Activated naive CD4-positive, alpha-beta T cell (primary cell): ENCODE data around the gene TES.
"Not testable (repeated sequence)": the region's sequence is repeated elsewhere in the genome, so short reads cannot be mapped to it uniquely, and the experiment has no call there.

Source experiments
- DNase-seq, 4 experiments: peaks; one replicate each; lab custom pipeline; 2025; lab: John Stamatoyannopoulos, UW

Gene TES

GRCh38 chr7:116242759-116243158 lies 32.4 kb downstream of the TES start:
- no peak for DNase-seq

GRCh38 chr7:116244803-116245202 lies 34.5 kb downstream of the TES start:
- not testable (repeated sequence) for DNase-seq

- no peak for DNase-seq
Observed at GRCh38 chr7:116246357-116246756, 36.0 kb downstream of the TES start.

- no peak for DNase-seq
Observed at GRCh38 chr7:116249969-116250553, 39.7 kb downstream of the TES start.

- no peak for DNase-seq
Observed at GRCh38 chr7:116251675-116252074, 41.3 kb downstream of the TES start.

- DNase-seq = no peak
Observed at GRCh38 chr7:116252249-116252648, 41.9 kb downstream of the TES start.

- no peak for DNase-seq
Observed at GRCh38 chr7:116257156-116257555, 46.8 kb downstream of the TES start.

GRCh38 chr7:116258734-116259133 lies 48.4 kb downstream of the TES start:
- DNase-seq = no peak

GRCh38 chr7:116259156-116259870 lies 49.0 kb downstream of the TES start:
- no peak for DNase-seq

GRCh38 chr7:116259871-116260440 lies 49.6 kb downstream of the TES start:
- no peak for DNase-seq

GRCh38 chr7:116261904-116262303 lies 51.6 kb downstream of the TES start:
- DNase-seq = no peak

- DNase-seq = no peak
Observed at GRCh38 chr7:116265881-116266280, 55.5 kb downstream of the TES start.

- no peak for DNase-seq
Observed at GRCh38 chr7:116269466-116269865, 59.1 kb downstream of the TES start.

- DNase-seq = no peak
Observed at GRCh38 chr7:116271161-116271913, 61.0 kb downstream of the TES start.

- DNase-seq = no peak
Observed at GRCh38 chr7:116271963-116272886, 61.9 kb downstream of the TES start.

GRCh38 chr7:116273283-116273917 lies 63.1 kb downstream of the TES start:
- no peak for DNase-seq

- DNase-seq = no peak
Observed at GRCh38 chr7:116273918-116274301, 63.6 kb downstream of the TES start.

- DNase-seq = no peak
Observed at GRCh38 chr7:116277070-116277469, 66.7 kb downstream of the TES start.

- no peak for DNase-seq
Observed at GRCh38 chr7:116279217-116279616, 68.9 kb downstream of the TES start.

- DNase-seq = no peak
Observed at GRCh38 chr7:116280803-116281202, 70.5 kb downstream of the TES start.

GRCh38 chr7:116283595-116284204 lies 73.4 kb downstream of the TES start:
- DNase-seq = no peak
